K562 treated with DMSO at 1 percent for 48 hours (cell line): Measurements from ENCODE around the gene ANKRD20A1. TPM values are rescaled to one million over a fixed set of nuclear protein-coding genes. Genes with fewer than 3 reads are reported as not detected.

Source experiments
- total RNA-seq: library from RNA; unstranded; fragments of 300-600 nt; gene quantifications from 2 replicates; pipeline ENCODE4 v1.2.3, GENCODE V29; 2022; ENCODE audit warnings: low replicate concordance; ENCODE audit errors: extremely low read depth

The ANKRD20A1 gene
- total RNA-seq: not detected in 2 replicates

DNA sequence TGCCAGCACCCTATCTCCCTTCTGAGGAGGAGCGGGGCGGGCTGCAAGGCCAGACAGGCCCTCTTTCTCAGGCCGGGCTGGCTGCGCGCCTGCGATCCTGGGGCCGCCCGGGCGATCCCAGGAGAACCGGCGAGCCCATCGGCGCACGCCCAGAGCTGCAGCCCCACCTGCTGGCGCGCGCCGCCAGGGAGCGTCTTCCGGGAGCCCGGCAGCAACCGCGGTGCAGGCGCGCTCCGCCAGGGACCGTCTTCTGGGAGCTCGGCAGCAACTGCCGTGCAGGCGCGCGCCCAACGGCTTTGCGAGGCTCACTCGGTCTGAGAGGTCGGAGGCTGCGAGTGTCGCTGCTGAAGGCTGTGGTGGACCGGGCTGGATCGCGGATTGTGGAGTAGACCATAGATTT is at the start of gene ANKRD20A1:
Gene ANKRD20A1, plus strand, starts transcription at position 61 of the 400 bp plus-strand sequence. CDS start 496 bp downstream, outside the sequence.

